CD4-positive, alpha-beta memory T cell (primary cell): ENCODE results near the gene TRIM3. TPM values are rescaled to one million over a fixed set of nuclear protein-coding genes. Genes with fewer than 3 reads are reported as not detected.
A peak's percentile ranks its signal among the peaks of the same experiment; 100 is the strongest.

Experiments used
- CTCF ChIA-PET: fragments of 350-600 bp; sonication (Branson Sonifier 250); formaldehyde crosslinking; loops from one replicate; lab custom pipeline; 2021; ENCODE audit warnings: inconsistent platforms; ENCODE audit not compliant: partially characterized antibody; lab: Charles Lee
- POLR2A ChIA-PET: fragments of 350-600 bp; sonication (Branson Sonifier 250); formaldehyde crosslinking; loops from one replicate; lab custom pipeline; 2021; ENCODE audit not compliant: partially characterized antibody; lab: Charles Lee
- DNase-seq, 5 donors: peaks; one replicate each; pipeline versions ENCODE4 v3.0.0 to v3.0.0-alpha.2; 2020 to 2022; ENCODE audit warnings: mixed read lengths in 1 of 5
- H3K27ac ChIP-seq: one replicate; pipeline ENCODE4 v1.7.0; 2013; ENCODE audit warnings: low read depth, low read length
- H3K27me3 ChIP-seq: 2 replicates; pipeline ENCODE4 v1.7.0; 2013; ENCODE audit warnings: mild to moderate bottlenecking, low read length, moderate library complexity; ENCODE audit not compliant: insufficient read depth
- H3K36me3 ChIP-seq: 2 replicates; pipeline ENCODE4 v1.7.0; 2013; ENCODE audit warnings: mild to moderate bottlenecking, low read length, moderate library complexity; ENCODE audit not compliant: insufficient read depth
- H3K4me1 ChIP-seq: 2 replicates; pipeline ENCODE4 v1.7.0; 2013; ENCODE audit warnings: mild to moderate bottlenecking, low read length, moderate library complexity; ENCODE audit not compliant: insufficient read depth
- H3K4me3 ChIP-seq, 2 donors: one replicate each; pipeline ENCODE4 v1.7.0; 2013; ENCODE audit warnings: low read length in 2 of 2, mild to moderate bottlenecking in 1 of 2
- H3K9me3 ChIP-seq, 2 donors: one replicate each; pipeline ENCODE4 v1.7.0; 2013; ENCODE audit warnings: low read length in 2 of 2, control low read depth in 1 of 2; ENCODE audit not compliant: control insufficient read depth in 1 of 2
- H3K27ac Mint-ChIP-seq, 7 donors: one replicate each; pipeline ENCODE4 v1.8.0; 2020 to 2021; ENCODE audit warnings: mixed read lengths in 7 of 7, mild to moderate bottlenecking in 6 of 7, inconsistent platforms in 3 of 7, moderate library complexity in 3 of 7
- H3K27me3 Mint-ChIP-seq, 2 donors: one replicate each; pipeline ENCODE4 v1.8.0; 2020 to 2021; ENCODE audit warnings: mixed read lengths in 2 of 2
- H3K36me3 Mint-ChIP-seq, 2 donors: one replicate each; pipeline ENCODE4 v1.8.0; 2020 to 2021; ENCODE audit warnings: mixed read lengths in 2 of 2, inconsistent platforms in 1 of 2, mild to moderate bottlenecking in 1 of 2
- H3K4me1 Mint-ChIP-seq, 4 donors: one replicate each; pipeline ENCODE4 v1.8.0; 2020 to 2021; ENCODE audit warnings: mixed read lengths in 4 of 4, mild to moderate bottlenecking in 1 of 4
- H3K4me3 Mint-ChIP-seq, 8 donors: one replicate each; pipeline ENCODE4 v1.8.0; 2020 to 2021; ENCODE audit warnings: mixed read lengths in 8 of 8, mild to moderate bottlenecking in 7 of 8, moderate library complexity in 6 of 8, inconsistent platforms in 3 of 8
- H3K9me3 Mint-ChIP-seq, 8 donors: one replicate each; pipeline ENCODE4 v1.8.0; 2020 to 2021; ENCODE audit warnings: mixed read lengths in 8 of 8, mild to moderate bottlenecking in 5 of 8, inconsistent platforms in 3 of 8, moderate library complexity in 1 of 8
- intact Hi-C: fragments of 100-400 bp; cut with micrococcal nuclease; formaldehyde crosslinking; loops from one replicate; pipeline ENCODE4 v1.15.1; 2023
- polyA plus RNA-seq, 2 donors: library from polyadenylated mRNA; unstranded; fragments of 300-500 nt; fragmentation: Illumina TruSeq; gene quantifications; one replicate each; pipeline ENCODE4 v1.2.3, GENCODE V29; 2021
- total RNA-seq, 2 experiments: library from RNA; stranded (reverse); gene quantifications; one replicate each; pipeline ENCODE4 v1.2.3, GENCODE V29; 2021

The TRIM3 gene
- total and polyA plus RNA-seq, 4 experiments from 2014 or later = 1.2 to 23.1 (median 13.2) TPM

GRCh38 chr11:6481924-6482275 lies 8.2 kb upstream of the TRIM3 start:
- intact Hi-C loops = loop anchor here (1.0 to 5.0 kb wide), 6 partner anchors 45 to 248 kb away; partner anchors contain the start of genes APBB1, FHIP1B, ILK and MRPL17
- H3K4me3 ChIP-seq = peak overlapping the region; percentile 83 to 97
- Mint-ChIP-seq H3K4me1 (peaks cover 26 to 44% (median 36%) of the 10 kb centered on the region in 4 donors), H3K9me3 (no peaks in the 10 kb centered on the region), H3K27me3 (no peaks in the 10 kb centered on the region), H3K27ac (peak overlapping the region; percentile 95 to 99 (median 98)), H3K4me3 (peak overlapping the region; percentile 93 to 98 (median 96)), H3K36me3 (peaks cover 19 to 48% of the 10 kb centered on the region in 2 donors)
- CTCF ChIA-PET = interaction anchor here (0.7 to 2.5 kb wide), 14 partner anchors 10 to 223 kb away, joined by 3 to 23 read pairs (median 4); partner anchors contain the start of gene MRPL17
- peak in 1 of 5 donors; percentile 5 for DNase-seq
- H3K27me3 ChIP-seq = no peaks in the 10 kb centered on the region
- H3K9me3 ChIP-seq = no peaks in the 10 kb centered on the region
- H3K36me3 ChIP-seq = peaks cover 52% of the 10 kb centered on the region
- peak overlapping the region; percentile 90 for H3K27ac ChIP-seq
- POLR2A ChIA-PET = interaction anchor here (0.7 to 4.7 kb wide), 26 partner anchors 8 to 1505 kb away, joined by 3 to 30 read pairs (median 4); partner anchors contain the start of genes APBB1, EIF3F, FHIP1B and MRPL17
- H3K4me1 ChIP-seq = peaks cover 49% of the 10 kb centered on the region

GRCh38 chr11:6481012-6481923 lies 7.5 kb upstream of the TRIM3 start, which contains the start of the genes ARFIP2 and TIMM10B:
Gene ARFIP2, minus strand, starts transcription at chr11:6481331. Its CDS starts 910 bp downstream, at chr11:6480421.
Gene TIMM10B, plus strand, starts transcription at chr11:6481501. Its CDS starts 16 bp downstream, at chr11:6481517.
- no peaks in the 10 kb centered on the region for H3K27me3 ChIP-seq
- intact Hi-C loops = loop anchor here (1.0 to 5.0 kb wide), 6 partner anchors 44 to 247 kb away; partner anchors contain the start of genes APBB1, FHIP1B, ILK and MRPL17
- peak; percentile 93 to 98 (median 95) for DNase-seq
- peaks cover 19 to 52% of the 10 kb centered on the region in 2 donors for H3K36me3 Mint-ChIP-seq
- peaks cover 55% of the 10 kb centered on the region for H3K36me3 ChIP-seq
- no peaks in the 10 kb centered on the region for H3K27me3 Mint-ChIP-seq
- peaks cover 46% of the 10 kb centered on the region for H3K4me1 ChIP-seq
- no peaks in the 10 kb centered on the region for H3K9me3 Mint-ChIP-seq
- H3K9me3 ChIP-seq = no peaks in the 10 kb centered on the region
- peak within 1 kb of the TSS; percentile 90 for H3K27ac ChIP-seq
- CTCF ChIA-PET = interaction anchor here (0.6 to 2.5 kb wide), 16 partner anchors 10 to 224 kb away, joined by 3 to 23 read pairs (median 4); partner anchors contain the start of gene MRPL17
- H3K4me3 Mint-ChIP-seq = peak within 1 kb of the TSS; percentile 93 to 98 (median 96)
- POLR2A ChIA-PET = interaction anchor here (0.7 to 4.7 kb wide), 28 partner anchors 9 to 1506 kb away, joined by 3 to 30 read pairs (median 4); partner anchors contain the start of genes APBB1, EIF3F, FHIP1B and MRPL17
- peak within 1 kb of the TSS; percentile 95 to 99 (median 98) for H3K27ac Mint-ChIP-seq
- H3K4me1 Mint-ChIP-seq = peaks cover 26 to 44% (median 36%) of the 10 kb centered on the region in 4 donors
- H3K4me3 ChIP-seq = peak within 1 kb of the TSS; percentile 83 to 97

DNA sequence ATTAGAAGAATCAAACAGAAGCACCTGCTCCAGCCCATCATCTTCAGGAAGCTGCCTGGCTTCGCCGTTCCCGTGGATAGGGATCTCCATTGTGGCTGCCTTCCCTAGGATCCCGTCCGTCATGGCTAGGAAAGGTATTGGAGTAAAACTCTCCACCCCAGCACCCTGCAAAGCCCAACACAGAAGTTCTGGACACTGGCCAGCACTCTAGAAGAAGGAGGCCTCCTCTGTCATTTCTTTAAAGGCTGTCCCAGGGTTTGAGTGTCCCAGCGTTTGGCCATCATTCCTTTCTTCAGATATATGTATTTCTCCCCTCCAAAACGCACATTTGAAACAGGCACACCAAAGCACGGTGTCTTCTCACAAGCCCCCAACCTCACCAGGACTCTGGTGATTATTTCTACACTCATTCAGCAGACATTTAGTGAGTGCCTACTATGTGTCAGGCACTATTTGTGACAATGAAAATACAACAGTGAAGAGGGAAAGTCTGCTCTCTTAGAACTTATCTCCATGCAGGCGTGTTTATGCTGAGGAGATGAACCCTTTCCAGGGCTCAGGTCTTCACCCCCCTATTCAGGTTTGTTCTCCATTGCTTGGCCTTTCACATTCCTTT lies 6.7 kb upstream of the TRIM3 start:
- Mint-ChIP-seq H3K27me3 (no peaks in the 10 kb centered on the region), H3K27ac (peak overlapping the region; percentile 95 to 99 (median 98)), H3K36me3 (peaks cover 19 to 52% of the 10 kb centered on the region in 2 donors), H3K9me3 (no peaks in the 10 kb centered on the region), H3K4me1 (peaks cover 26 to 47% (median 36%) of the 10 kb centered on the region in 4 donors), H3K4me3 (peak overlapping the region; percentile 93 to 98 (median 96))
- Histone ChIP-seq H3K27me3 (no peaks in the 10 kb centered on the region), H3K36me3 (peaks cover 48% of the 10 kb centered on the region), H3K27ac (peak overlapping the region; percentile 90), H3K9me3 (no peaks in the 10 kb centered on the region), H3K4me3 (peak overlapping the region; percentile 83 to 97), H3K4me1 (peaks cover 43% of the 10 kb centered on the region)
- intact Hi-C loops = loop anchor here (2.0 to 5.0 kb wide), 2 partner anchors 43 to 62 kb away; partner anchors contain the start of gene APBB1
- ChIA-PET CTCF (interaction anchor here (1.5 to 2.5 kb wide), 2 partner anchors 37 to 102 kb away, joined by 9 to 23 read pairs; no protein-coding TSS in a partner anchor), POLR2A (interaction anchor here (1.0 to 1.4 kb wide), 2 partner anchors 61 to 90 kb away, joined by 3 to 8 read pairs; partner anchors contain the start of genes APBB1 and SMPD1)
- DNase-seq = no peak

DNA sequence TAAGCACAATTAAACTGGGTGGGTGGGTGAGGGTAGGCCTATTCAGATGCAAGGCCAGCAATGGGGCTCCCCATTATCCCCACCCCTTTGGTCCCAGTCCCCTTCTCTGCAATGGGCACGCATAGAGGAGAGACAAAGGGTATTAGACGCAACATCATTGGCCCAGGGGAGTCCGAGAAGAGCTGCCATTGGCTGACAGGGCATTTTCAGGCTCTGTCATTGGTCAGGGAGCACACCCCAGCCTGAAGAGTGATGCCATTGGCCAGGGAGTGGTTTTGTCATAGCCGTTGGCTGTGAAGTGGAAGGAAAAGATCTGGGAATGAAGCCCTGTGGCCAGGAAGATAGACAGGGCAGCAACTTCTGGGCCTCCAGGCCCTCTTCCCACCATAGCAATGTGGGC lies 2.8 kb upstream of the TRIM3 start:
- no peak overlapping the region for H3K27ac ChIP-seq
- no peak overlapping the region for H3K4me3 ChIP-seq
- no peak for DNase-seq
- intact Hi-C loops = no loop called here
- peaks cover 37% of the 10 kb centered on the region for H3K4me1 ChIP-seq
- peaks cover 22% of the 10 kb centered on the region for H3K36me3 ChIP-seq
- H3K27me3 ChIP-seq = no peaks in the 10 kb centered on the region
- H3K36me3 Mint-ChIP-seq = peaks cover 6 to 34% of the 10 kb centered on the region in 2 donors
- H3K9me3 Mint-ChIP-seq = no peaks in the 10 kb centered on the region
- POLR2A ChIA-PET = no interaction called here
- H3K27ac Mint-ChIP-seq = peak overlapping the region in 4 of 7 donors; percentile 18 to 86 (median 66)
- H3K9me3 ChIP-seq = no peaks in the 10 kb centered on the region
- CTCF ChIA-PET = interaction anchor here (0.9 to 1.4 kb wide), 4 partner anchors 28 to 97 kb away, joined by 3 to 5 read pairs (median 4); no protein-coding TSS in a partner anchor
- no peaks in the 10 kb centered on the region for H3K27me3 Mint-ChIP-seq
- no peak overlapping the region for H3K4me3 Mint-ChIP-seq
- peaks cover 24 to 55% (median 34%) of the 10 kb centered on the region in 4 donors for H3K4me1 Mint-ChIP-seq

- Mint-ChIP-seq H3K4me3 (peak overlapping the region in 3 of 8 donors; percentile 13 to 19 (median 17)), H3K27ac (peak overlapping the region in 4 of 7 donors; percentile 85 to 88 (median 86)), H3K9me3 (no peaks in the 10 kb centered on the region), H3K27me3 (no peaks in the 10 kb centered on the region), H3K36me3 (peaks cover 6 to 27% of the 10 kb centered on the region in 2 donors), H3K4me1 (peaks cover 20 to 51% (median 33%) of the 10 kb centered on the region in 4 donors)
- no peaks in the 10 kb centered on the region for H3K27me3 ChIP-seq
- H3K4me3 ChIP-seq = no peak overlapping the region
- peaks cover 22% of the 10 kb centered on the region for H3K36me3 ChIP-seq
- POLR2A ChIA-PET = interaction anchor here (1.1 kb wide), 1 partner anchor 270 kb away, joined by 3 read pairs; no protein-coding TSS in a partner anchor
- H3K4me1 ChIP-seq = peaks cover 36% of the 10 kb centered on the region
- H3K9me3 ChIP-seq = no peaks in the 10 kb centered on the region
- intact Hi-C loops = no loop called here
- H3K27ac ChIP-seq = no peak overlapping the region
- CTCF ChIA-PET = interaction anchor here (0.9 to 2.6 kb wide), 3 partner anchors 32 to 97 kb away, joined by 3 to 14 read pairs (median 5); no protein-coding TSS in a partner anchor
- DNase-seq = no peak
Measured at GRCh38 chr11:6475936-6476335, 2.2 kb upstream of the TRIM3 start.

DNA sequence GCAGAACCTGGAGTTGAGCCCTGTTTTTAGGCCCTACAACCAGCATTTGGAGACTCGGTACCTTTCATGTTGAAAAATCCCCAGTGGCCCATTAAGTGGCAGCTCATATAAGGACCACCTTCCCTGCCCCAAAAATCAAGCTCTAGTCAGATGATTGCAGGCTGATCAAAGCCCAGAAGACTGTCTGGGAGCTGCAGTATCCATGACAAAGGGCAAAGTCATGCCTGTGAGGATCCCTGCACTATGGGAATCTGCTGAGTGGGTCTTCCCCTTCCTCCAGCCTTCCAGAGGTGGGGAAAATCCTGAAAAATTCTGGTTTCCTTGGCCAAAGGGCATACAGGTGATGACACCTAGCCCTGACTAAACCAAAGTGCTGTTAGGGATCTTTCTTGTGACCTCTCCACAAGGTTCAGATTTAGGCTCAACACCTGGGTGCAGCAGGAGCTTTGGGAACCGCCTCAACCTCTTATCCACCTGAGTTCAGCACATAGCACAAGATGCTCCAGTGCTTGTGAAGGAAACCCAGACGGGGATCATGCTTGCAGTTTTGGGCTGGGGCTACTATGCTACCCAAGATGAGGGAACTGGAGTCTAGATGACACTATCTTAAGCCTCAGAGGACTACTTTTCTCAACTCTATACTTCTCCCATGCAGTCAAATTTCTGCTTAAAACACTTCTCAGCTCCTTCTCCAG lies 1.2 kb upstream of the TRIM3 start:
- intact Hi-C loops = no loop called here

More for the DNA sequence above, 1.2 kb upstream of the TRIM3 start:
- Mint-ChIP-seq H3K36me3 (peaks cover 6 to 23% of the 10 kb centered on the region in 2 donors), H3K27me3 (no peaks in the 10 kb centered on the region), H3K4me3 (peak overlapping the region; percentile 56 to 90 (median 78)), H3K4me1 (peaks cover 12 to 41% (median 25%) of the 10 kb centered on the region in 4 donors), H3K27ac (peak overlapping the region; percentile 75 to 93 (median 88)), H3K9me3 (no peaks in the 10 kb centered on the region)
- Histone ChIP-seq H3K27me3 (no peaks in the 10 kb centered on the region), H3K4me3 (no peak overlapping the region), H3K9me3 (no peaks in the 10 kb centered on the region), H3K4me1 (peaks cover 26% of the 10 kb centered on the region), H3K27ac (peak overlapping the region; percentile 58), H3K36me3 (peaks cover 22% of the 10 kb centered on the region)
- DNase-seq = peak in 2 of 5 donors; percentile 5 to 9
- CTCF ChIA-PET = interaction anchor here (1.3 to 2.6 kb wide), 3 partner anchors 32 to 96 kb away, joined by 3 to 14 read pairs (median 3); no protein-coding TSS in a partner anchor
- POLR2A ChIA-PET = interaction anchor here (1.1 kb wide), 1 partner anchor 271 kb away, joined by 3 read pairs; no protein-coding TSS in a partner anchor
